Brain pericyte (primary cell): ENCODE data around the gene OR2A2.
"Not testable (repeated sequence)": the region's sequence is repeated elsewhere in the genome, so short reads cannot be mapped to it uniquely, and the experiment has no call there.

ENCODE experiments used
- DNase-seq: peaks from one replicate; pipeline ENCODE4 v3.0.0-alpha.2; 2012; ENCODE audit warnings: low read depth, low spot score

OR2A2 gene, protein sequence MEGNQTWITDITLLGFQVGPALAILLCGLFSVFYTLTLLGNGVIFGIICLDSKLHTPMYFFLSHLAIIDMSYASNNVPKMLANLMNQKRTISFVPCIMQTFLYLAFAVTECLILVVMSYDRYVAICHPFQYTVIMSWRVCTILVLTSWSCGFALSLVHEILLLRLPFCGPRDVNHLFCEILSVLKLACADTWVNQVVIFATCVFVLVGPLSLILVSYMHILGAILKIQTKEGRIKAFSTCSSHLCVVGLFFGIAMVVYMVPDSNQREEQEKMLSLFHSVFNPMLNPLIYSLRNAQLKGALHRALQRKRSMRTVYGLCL

DNA sequence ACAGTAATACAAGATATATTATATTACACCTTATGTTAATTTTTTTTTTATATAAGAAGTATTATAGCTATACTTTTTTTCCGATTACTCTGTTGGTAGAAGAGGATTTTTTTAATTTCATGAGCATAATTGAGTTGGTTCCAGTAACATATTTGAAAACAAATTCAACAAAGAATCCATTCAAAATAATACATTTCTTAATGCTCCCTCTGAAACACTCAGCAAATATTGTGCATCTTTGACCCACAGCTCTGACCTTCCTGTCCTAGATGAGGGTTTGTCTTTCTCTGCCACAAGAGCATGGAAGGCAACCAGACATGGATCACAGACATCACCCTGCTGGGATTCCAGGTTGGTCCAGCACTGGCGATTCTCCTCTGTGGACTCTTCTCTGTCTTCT, at the start of gene OR2A2:
Gene OR2A2 (plus strand): TSS at position 301 of the 400 bp plus-strand sequence. CDS start 0 bp downstream, at position 301.
- no peak for DNase-seq

DNA sequence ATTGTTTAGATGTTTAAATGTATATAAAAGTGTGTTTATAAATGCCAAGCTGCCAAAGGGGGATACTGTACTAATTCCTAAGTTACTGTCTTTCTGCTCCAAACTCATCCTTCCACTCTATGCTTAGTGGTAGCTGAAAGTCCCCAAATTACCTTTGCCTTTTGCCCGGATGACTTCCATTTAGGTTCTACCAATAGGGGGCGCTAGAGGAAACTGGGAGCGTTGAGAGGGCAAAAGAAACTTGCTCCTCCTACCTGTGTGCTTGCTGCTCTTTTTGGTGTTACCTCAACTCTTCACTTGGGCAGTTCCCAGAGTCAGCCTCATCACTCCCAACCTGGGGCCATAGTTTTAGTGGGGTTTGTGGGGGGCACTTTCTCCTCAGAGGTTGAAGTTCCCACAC, 45.7 kb upstream of the OR2A2 start:
- DNase-seq: no peak

DNA sequence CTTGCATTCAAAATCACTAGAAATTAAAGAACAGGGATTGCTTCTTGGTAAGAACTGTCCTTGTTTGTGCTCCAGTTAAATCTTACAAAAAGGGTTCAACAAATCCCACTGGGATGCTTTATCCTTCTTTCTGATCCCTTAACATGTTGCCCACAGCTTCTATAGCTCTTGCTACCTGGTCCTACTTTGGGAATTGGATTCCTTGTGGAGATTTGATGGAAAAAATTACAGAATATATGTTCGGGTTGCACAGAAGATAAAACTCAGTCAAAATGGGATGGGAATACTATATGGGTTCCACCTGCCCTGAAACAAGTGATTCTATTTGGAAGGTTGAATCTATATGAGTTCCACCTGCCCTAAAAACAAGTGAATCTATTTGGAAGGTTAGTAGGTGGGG, 39.9 kb upstream of the OR2A2 start, which contains the start of gene OR2A25:
Gene OR2A25 (plus strand): TSS at position 301 of the 400 bp plus-strand sequence. CDS start 4,409 bp downstream, outside the sequence.
- DNase-seq: no peak

DNA sequence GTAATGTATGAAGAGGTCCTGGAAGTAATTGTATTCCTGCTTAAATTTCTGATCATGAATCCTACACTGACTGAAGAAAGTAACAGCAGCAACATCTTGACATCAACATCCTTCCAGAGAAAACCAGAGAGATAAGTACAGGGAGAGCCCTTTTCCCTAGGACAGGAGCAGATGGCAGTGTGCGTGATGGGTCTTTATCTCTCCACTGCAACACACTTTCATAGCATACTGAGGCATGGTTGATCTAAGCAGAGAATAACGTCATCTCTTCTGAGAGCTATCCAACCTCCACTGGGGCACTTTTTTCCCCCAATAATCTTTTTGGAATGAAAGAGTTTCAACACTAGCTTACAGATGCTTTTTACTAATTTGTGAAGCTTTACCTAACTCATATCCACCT, 39.4 kb upstream of the OR2A2 start:
- DNase-seq: no peak

DNA sequence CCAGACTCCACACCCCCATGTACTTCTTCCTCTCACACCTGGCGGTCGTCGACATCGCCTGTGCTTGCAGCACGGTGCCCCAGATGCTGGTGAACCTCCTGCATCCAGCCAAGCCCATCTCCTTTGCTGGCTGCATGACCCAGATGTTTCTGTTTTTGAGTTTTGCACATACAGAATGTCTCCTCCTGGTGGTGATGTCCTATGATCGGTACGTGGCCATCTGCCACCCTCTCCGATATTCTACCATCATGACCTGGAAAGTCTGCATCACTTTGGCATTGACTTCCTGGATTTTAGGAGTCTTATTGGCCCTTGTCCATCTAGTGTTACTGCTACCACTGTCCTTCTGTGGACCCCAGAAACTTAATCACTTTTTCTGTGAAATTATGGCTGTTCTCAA, 35.0 kb upstream of the OR2A2 start:
- no peak for DNase-seq

DNA sequence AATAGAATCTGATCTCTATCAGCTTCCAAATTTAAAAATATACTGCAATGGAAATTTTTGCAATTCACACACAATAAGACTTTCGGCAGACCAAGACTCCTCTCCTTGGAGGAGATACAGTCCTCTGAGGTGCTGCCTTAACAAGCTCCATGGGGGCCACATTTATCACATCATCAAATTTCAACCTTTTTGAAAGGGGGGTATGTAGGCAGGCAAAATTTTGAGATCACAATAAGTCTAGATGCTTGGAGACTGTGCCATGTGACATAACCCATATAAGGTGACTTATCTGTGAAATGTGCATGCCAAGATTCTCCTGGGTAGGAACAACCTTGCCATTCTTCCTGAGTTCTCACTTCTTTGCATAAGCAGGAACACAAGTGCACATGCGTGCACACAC, 23.4 kb upstream of the OR2A2 start, which contains the start of gene OR2A12:
Gene OR2A12 (plus strand): TSS at position 301 of the 400 bp plus-strand sequence. CDS start 8,830 bp downstream, outside the sequence.
- DNase-seq: no peak

DNA sequence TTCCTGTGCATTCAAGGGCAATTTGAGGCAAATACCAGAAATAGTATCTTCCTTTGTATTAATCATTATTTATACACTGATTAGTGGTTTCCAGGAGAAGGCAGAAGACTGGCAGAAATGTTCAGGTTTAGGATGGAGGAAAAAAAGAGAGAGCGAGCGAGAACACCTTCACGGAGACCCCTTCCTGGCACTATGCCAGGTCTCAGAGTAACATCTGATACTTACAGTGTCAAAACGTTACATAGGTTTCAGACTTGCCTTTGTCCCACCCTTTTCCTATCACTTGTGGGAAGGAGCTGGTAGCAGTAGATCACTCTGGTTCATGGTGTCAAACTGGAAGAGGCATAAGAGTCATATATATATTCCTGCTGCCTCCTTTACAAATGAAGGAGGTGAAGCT, 22.7 kb upstream of the OR2A2 start:
- DNase-seq: no peak

DNA sequence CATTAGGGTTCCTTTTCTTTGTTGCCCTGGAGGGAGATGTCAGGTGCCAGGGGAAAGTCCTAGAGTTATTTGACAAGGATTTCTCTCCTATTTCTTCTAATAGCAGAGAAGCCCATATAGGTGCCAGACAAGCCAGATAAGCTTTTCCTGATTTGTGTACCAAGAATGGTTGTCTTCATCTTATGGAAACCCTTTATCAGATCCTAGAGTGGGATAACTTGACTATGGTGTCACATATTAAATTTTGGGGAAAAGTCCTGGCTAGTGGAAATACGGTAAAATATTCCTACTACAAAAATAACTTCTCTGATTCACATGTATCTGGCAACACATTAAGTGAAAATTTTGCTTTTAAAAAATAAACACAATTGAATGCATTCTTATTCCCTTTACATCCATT, 22.2 kb upstream of the OR2A2 start:
- DNase-seq: no peak

DNA sequence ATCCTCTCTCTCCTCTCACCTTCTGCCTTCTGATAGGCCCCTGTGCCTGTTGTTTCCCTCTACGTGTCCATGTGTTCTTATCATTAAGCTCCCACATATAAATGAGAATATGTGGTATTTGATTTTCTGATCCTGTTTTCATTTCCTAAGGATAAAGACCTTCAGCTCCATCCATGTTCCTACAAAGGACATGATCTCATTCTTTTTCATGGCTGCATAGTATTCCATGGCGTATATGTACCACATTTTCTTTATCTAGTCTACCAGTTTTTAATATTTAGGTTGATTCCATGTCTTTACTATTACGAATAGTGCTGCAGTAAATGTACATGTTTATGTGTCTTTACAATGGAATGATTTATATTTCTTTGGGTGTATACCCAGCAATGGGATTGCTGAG, 18.7 kb upstream of the OR2A2 start:
- no peak for DNase-seq

DNA sequence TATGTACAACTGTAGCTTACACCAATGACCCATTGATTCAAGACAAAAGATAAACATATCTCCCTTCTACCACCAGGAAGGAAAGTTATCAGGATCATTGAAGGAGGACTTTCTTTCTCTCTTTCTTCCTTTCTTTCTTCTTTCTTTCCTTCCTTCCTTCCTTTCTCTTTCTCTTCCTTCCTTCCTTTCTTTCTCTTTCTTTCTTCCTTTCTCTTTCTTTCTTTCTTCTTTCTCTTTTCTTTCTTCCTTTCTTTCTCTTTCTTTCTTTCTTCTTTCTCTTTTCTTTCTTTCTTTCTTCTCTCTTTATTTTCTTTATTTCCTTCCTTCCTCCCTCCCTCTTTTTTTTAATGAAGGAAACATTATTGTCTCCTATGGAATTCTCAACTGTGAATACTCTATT, 10.6 kb upstream of the OR2A2 start:
- no peak for DNase-seq

DNA sequence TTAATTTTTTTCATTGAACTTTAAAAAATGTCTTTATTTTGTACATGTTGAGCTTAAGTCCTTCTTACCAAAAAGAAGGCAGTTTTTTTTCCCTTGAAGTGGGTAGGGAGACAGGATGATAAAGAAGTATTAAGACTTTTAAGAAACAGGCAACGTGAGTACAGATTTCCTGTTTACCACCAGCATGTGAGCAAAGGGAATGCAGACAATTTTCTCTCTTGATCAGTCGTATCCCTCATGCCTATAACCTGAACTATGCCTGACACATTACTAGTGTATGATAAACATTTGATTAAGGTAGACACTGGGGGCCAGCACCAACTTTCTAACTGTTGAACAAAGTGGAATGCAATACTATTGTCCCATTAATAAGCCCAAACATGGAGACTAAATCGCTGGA, 8.8 kb upstream of the OR2A2 start:
- DNase-seq: no peak

DNA sequence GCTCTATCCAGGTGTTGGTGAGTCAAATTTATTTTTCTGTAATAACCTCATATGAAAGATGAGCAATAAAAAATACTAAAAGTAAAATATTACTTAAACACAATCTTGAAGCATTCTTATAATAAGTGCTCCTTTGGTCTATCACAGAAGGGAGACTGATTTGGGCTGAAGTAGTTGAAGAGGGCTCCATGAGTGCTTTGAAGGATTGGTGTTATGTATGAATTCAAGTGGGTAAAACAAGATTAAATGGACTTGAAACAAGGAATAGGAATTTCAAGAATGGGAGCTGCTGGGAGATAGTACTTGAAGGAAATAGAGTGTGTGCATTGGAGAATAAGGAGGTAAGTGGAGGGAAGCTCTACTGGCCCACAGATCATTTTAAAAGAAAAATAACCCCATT, 7.3 kb upstream of the OR2A2 start:
- no peak for DNase-seq

DNA sequence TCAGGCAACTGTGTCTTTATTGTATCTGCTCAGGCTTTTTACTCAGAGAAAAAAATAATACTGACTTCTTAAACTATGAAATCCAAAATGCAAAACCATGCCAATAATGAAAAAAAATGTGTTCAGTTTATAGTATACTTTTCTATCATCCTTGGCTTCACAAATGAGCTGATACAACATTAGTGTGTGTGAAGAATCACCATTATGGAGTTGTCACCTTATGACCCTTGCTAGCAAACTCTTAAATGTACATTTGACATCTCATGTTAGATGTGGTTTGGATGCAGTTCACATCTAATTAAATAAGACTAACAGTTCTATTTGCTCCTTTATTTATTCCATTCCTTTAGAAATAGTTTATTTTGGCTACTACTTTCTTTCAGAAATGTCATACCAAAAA, 4.2 kb upstream of the OR2A2 start:
- no peak for DNase-seq

DNA sequence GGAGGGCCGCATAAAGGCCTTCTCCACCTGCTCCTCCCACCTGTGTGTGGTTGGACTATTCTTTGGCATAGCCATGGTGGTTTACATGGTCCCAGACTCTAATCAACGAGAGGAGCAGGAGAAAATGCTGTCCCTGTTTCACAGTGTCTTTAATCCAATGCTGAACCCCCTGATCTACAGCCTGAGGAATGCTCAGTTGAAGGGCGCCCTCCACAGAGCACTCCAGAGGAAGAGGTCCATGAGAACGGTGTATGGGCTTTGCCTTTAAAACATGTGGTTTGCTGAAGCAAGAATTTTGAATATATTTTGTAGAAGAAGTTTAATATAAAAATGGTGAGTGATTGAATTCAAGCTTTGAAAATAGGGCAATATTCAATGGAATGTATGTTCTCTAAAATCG, 889 bp downstream of the OR2A2 start:
- no peak for DNase-seq

DNA sequence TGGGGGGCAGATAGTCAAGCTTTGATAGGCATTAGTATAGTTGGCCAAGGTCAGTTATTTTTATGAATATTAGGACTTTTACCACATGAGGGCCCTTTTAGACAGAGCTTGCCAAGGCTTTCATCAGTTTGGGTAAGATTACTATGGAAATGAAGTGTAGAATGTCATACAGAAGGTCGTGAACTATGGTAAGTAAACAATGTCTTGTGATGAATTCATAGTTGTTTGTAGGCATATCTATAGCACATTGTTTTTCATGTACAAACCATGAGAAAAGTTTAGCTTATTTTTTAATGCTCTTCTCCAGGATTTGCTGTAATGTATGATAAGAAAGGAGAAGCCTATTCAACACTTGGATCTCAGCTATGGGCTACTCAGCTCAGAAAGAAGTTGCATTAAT, 4.3 kb downstream of the OR2A2 start:
- no peak for DNase-seq

DNA sequence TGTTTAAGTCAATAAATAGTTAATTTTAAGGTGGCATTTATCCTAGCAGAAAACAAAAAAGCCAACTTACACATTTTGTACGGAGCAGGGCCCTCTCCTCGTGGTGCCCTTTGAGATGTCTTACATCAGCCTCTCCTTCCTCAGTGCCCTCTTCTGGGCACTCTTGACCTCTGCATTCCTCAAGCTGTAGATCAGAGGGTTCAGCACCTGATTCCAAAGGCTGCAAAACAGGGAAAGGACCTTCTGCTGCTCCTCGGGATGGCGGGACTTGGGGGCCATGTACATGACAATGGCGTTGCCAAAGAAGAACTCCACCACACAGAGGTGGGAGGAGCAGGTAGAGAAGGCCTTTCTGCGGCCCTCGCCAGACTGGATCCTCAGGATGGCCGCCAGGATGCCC, 9.0 kb downstream of the OR2A2 start:
- DNase-seq: no peak

DNA sequence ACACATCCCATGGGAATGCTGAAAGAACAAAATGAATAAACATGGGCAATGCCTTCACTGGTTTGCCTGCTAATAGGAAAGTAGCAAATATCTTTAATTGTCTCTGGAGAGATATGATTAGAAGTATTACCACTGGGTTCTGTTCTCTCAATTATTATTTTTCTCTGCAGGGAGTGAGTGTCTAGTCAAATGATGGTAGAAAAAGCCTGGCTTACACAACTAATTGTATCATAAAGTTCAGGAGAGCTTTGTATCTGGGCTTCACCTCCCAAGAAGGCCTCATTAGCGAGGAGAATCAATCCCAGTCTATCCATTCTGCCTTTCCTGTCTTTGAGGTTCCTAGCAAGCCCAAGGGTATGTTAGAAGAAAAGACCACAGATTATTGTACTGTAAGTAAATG, 13.5 kb downstream of the OR2A2 start, which contains the start of gene OR2A14:
Gene OR2A14 (plus strand): TSS at position 301 of the 400 bp plus-strand sequence. CDS start 5,937 bp downstream, outside the sequence.
- DNase-seq: no peak

DNA sequence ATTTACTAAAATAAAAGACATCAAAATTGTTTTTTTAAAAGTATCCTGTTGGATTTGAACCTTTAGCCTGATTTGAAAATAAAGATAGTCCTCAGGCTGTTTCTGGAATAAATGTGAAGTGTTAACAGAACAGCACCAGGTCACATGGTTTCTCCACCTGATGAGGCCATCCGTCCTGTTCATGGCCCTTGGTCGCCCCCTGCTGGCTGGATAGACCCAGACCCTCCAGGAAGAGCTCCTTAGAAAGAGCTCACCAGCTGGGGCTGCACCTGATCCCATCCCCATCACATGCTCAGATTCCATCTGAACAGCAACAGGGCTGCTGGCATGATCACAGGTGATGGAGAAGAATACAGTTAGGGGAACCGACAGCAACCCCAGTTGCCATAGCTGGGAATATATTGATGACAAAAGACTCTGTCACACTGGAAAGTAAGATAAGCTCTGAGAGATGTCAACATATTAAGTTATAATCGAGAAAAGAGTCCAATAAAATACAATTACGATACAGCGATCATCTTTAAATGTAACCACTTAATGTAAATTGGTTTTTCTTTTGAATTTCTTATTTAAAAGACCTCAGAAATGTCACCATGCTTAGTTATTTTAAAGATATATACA, 18.4 kb downstream of the OR2A2 start:
- DNase-seq: peak; percentile 27

DNA sequence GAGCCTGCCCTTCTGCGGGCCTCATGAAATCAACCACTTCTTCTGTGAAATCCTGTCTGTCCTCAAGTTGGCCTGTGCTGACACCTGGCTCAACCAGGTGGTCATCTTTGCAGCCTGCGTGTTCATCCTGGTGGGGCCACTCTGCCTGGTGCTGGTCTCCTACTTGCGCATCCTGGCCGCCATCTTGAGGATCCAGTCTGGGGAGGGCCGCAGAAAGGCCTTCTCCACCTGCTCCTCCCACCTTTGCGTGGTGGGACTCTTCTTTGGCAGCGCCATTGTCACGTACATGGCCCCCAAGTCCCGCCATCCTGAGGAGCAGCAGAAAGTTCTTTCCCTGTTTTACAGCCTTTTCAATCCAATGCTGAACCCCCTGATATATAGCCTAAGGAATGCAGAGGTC, 20.2 kb downstream of the OR2A2 start:
- not testable (repeated sequence) for DNase-seq

DNA sequence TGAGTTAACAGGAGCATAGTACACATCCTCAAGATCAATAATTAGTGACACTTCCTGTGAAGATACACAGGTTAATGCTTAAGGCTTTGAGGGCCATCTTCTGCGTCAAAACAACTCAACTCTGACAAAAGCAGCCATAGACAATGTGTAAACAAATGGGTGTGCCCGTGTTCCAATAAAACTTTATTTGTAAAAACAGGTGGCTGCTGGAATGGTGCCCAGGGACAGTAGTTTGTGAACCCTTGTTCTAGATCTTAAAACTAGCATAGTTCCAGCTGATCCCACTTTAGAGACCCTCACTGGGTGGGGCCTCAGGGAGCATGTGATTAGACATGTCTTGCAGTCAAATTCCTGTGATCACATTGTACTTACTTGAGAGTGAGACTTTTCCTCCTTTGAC, 21.3 kb downstream of the OR2A2 start:
- DNase-seq: no peak

DNA sequence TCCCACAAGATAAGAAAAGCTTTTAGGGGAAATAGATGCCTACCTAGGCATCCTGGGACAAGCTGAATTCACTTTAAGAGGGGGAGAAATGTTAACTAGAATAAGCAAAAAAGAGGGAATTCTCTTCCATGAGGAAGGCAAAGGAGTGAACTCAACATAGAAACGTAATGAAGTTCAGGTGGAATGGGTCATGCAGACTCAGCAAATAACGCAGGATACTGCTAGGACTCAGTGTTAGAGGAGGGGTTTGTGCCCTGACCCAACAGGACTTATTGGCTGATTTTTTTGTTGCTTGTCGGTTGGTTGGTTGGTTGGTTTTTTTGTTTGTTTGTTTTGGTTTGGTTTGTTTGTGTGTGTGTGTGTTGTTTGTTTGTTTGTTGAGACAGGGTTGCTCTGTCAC, 22.9 kb downstream of the OR2A2 start:
- no peak for DNase-seq

DNA sequence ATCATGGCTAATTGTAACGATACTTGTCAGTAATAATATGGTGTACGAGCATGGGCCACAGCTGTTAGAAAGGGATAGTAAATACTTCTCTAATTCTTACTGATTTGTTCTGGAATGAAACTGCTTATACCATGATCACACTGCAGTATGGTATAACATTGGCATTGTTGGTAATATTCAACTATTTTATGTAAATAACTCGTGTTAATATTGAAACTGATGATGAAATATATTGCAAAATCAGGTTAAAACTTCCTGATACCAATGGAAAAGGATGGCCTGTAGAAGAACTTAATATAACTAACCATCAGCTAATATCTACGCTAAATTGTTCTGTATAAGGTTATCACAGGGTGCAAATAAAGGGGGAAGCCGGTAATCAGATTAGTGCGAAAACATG, 23.9 kb downstream of the OR2A2 start:
- DNase-seq: no peak

DNA sequence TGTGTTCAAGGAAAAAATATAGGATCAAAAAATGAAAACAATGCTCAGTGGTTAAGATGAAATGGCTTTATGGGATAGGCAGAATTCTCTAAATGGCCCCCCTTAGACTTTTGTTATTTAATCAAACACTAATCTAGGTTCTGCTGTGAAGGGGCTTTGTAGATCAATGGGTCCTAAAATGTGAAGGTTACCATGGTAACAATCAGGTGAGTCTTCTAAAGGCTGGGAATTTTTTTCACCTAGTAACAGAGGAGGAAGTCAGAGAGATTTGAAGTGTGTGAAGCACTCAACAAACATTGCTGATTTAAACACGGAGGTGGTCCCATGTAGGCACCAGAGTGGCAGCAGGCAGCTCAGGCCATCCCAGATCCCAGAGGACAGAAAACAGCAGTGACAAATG, 24.7 kb downstream of the OR2A2 start:
- DNase-seq: no peak
